Astrocyte (in vitro differentiated cells and primary cell): Measurements from ENCODE around the gene CRYBB1.

ENCODE experiments used
- EZH2 ChIP-seq: IDR thresholded peaks from 2 replicates; pipeline ENCODE4 v1.6.1; 2012; ENCODE audit warnings: mild to moderate bottlenecking, low read length, inconsistent platforms; ENCODE audit not compliant: insufficient read depth
- TF ChIP-seq, protein P1 (sequence below): IDR thresholded peaks from 2 replicates; pipeline ENCODE4 v1.5.1; 2011; ENCODE audit warnings: low read depth, mild to moderate bottlenecking, inconsistent platforms, low read length, moderate library complexity; ENCODE audit not compliant: insufficient read depth

DNA sequence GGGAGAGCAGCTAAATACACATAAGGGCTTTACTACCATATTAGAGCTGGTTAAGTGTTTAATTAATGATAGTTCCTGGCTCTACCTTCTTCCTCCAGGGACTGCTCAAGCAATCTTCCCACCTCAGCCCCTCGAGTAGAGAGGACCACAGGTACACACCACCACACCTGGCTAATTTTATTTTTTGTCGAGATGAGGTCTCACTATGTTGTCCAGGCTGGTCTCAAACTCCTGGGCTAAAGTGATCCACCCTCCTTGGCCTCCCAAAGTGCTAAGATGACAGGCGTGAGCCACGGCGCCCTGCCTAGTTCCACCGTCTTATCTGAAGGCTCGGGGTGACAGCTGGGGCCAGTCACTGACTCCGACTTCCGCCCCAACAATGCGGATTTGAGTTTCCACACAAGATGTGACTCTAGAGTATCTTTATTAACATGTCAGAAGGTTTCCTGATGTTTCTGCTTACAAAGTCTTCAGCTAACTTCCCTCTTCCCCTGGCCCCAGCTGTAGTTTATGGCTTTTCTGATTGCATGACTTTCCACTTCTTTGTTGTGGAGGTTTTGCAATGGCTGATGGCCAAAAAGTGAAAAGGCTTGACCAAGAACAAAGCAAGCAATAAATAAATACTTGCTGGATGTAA, 44.7 kb downstream of the CRYBB1 start:
- TF ChIP-seq, protein P1, sequence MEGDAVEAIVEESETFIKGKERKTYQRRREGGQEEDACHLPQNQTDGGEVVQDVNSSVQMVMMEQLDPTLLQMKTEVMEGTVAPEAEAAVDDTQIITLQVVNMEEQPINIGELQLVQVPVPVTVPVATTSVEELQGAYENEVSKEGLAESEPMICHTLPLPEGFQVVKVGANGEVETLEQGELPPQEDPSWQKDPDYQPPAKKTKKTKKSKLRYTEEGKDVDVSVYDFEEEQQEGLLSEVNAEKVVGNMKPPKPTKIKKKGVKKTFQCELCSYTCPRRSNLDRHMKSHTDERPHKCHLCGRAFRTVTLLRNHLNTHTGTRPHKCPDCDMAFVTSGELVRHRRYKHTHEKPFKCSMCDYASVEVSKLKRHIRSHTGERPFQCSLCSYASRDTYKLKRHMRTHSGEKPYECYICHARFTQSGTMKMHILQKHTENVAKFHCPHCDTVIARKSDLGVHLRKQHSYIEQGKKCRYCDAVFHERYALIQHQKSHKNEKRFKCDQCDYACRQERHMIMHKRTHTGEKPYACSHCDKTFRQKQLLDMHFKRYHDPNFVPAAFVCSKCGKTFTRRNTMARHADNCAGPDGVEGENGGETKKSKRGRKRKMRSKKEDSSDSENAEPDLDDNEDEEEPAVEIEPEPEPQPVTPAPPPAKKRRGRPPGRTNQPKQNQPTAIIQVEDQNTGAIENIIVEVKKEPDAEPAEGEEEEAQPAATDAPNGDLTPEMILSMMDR: no peak
- no peak for TF ChIP-seq EZH2
